Body of pancreas (tissue), 4 donors: Measurements from ENCODE around the gene SERPINA6. TPM values are rescaled to one million over a fixed set of nuclear protein-coding genes. Genes with fewer than 3 reads are reported as not detected.

Source experiments
- ATAC-seq: fragments of 150-250 bp; one replicate; pipeline ENCODE4 v1.9.1; 2016
- DNase-seq, 4 donors: peaks; one replicate each; pipeline ENCODE4 v3.0.0-alpha.2; 2019
- H3K27ac ChIP-seq, 4 donors: fragments of 200-600 bp; sonication (generic); 1 replicate in 3 of 4; 2 replicates in 1 of 4; pipeline versions ENCODE4 v1.5.1 to v1.6.1; 2016 to 2019; ENCODE audit warnings: mild to moderate bottlenecking in 1 of 4, mixed read lengths in 1 of 4, moderate library complexity in 1 of 4
- H3K27me3 ChIP-seq, 2 donors: fragments of 200-600 bp; sonication (generic); one replicate each; pipeline ENCODE4 v1.6.0; 2016; ENCODE audit warnings: mild to moderate bottlenecking in 1 of 2
- H3K36me3 ChIP-seq, 2 donors: fragments of 200-600 bp; sonication (generic); replicated peaks in 1 of 2; 2 replicates each; pipeline ENCODE4 v1.5.1; 2016; ENCODE audit warnings: low read depth in 2 of 2; ENCODE audit not compliant: insufficient read depth in 1 of 2
- H3K4me1 ChIP-seq: fragments of 200-600 bp; sonication (generic); one replicate; pipeline ENCODE4 v1.6.0; 2016
- H3K4me3 ChIP-seq, 2 donors: fragments of 200-600 bp; sonication (generic); 1 replicate in 1 of 2; 2 replicates in 1 of 2; pipeline ENCODE4 v1.5.1; 2016 to 2019
- H3K9me3 ChIP-seq, 3 donors: fragments of 200-600 bp; sonication (generic); 1 replicate in 2 of 3; 2 replicates in 1 of 3; pipeline ENCODE4 v1.5.1; 2016
- POLR2A ChIP-seq, 3 donors: fragments of 450-650 bp; IDR thresholded peaks; one replicate each; pipeline ENCODE4 v1.6.1; 2016; ENCODE audit warnings: antibody characterized with exemption in 3 of 3, mild to moderate bottlenecking in 2 of 3
- WGBS, 2 donors: methylation state at CpG; one replicate each; pipeline ENCODE4 v1.1.5; 2017; 5-methylcytosine and 5-hydroxymethylcytosine counted together
- intact Hi-C: fragments of 100-400 bp; cut with DNase I; formaldehyde crosslinking; loops from one replicate; pipeline ENCODE4 v1.15.1; 2023
- total RNA-seq, 2 donors: library from RNA; depleted of rRNA; stranded (reverse); fragments of >200 nt; gene quantifications; one replicate each; pipeline ENCODE4 v1.1.0, GENCODE V29; 2016
- TF ChIP-seq, protein P1 (sequence below), 7 experiments: fragments of 450-650 bp in 4 of 7; fragments of 200-600 bp in 3 of 7; sonication (generic) in 3 of 7; IDR thresholded peaks; one replicate each; pipeline ENCODE4 v1.5.1; 2016 to 2019; ENCODE audit warnings: antibody characterized with exemption in 7 of 7

SERPINA6 gene
- total RNA-seq, 2 donors from 2014 or later: 6.5 to 10.9 TPM

DNA sequence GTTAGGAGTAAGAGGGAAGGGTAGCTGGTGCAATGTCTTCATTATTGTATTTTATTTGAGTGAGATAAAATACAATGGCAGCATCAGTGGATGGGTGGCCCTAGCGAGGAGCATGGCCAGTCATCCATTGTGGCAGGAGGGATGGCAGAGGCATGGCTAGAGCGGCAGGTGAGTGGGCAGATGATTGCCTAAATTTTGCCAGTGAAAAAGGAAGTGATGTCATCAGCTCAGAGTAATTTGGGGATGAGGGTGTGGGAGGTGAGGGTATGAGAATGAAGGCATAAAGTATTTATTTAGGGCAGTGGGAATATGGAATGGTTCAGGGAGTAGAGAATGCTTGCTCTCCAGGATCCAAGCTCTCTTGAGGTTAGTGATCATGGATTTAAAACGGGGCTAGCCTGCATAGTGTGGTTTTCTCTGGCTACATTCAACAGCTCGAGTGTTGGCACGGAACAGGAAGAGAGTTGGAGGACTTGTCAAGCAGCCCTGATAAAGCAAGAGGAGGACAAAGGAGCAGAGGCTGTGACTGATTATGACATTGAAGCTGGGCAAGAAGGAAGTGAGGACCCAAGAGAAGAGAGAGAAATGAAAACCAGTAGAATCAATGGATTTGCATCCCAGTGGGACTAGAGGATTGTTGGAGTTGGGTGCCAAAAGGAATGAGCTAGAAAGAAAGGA lies 18.7 kb upstream of the SERPINA6 start:
- Histone ChIP-seq H3K36me3 (no peaks in the 10 kb centered on the region), H3K4me1 (peaks cover 13% of the 10 kb centered on the region), H3K4me3 (no peak overlapping the region), H3K9me3 (no peaks in the 10 kb centered on the region), H3K27me3 (no peaks in the 10 kb centered on the region), H3K27ac (peak overlapping the region; percentile 1 to 71 (median 22))
- ATAC-seq (peak; percentile 21), DNase-seq (no peak)
- intact Hi-C loops: no loop called here
- WGBS, 2 donors: 31 to 43% methylated on average over 5 of the region's 5 CpGs
- no peak for TF ChIP-seq POLR2A (IDR thresholded peaks at IDR 0.05)
- TF ChIP-seq, protein P1, sequence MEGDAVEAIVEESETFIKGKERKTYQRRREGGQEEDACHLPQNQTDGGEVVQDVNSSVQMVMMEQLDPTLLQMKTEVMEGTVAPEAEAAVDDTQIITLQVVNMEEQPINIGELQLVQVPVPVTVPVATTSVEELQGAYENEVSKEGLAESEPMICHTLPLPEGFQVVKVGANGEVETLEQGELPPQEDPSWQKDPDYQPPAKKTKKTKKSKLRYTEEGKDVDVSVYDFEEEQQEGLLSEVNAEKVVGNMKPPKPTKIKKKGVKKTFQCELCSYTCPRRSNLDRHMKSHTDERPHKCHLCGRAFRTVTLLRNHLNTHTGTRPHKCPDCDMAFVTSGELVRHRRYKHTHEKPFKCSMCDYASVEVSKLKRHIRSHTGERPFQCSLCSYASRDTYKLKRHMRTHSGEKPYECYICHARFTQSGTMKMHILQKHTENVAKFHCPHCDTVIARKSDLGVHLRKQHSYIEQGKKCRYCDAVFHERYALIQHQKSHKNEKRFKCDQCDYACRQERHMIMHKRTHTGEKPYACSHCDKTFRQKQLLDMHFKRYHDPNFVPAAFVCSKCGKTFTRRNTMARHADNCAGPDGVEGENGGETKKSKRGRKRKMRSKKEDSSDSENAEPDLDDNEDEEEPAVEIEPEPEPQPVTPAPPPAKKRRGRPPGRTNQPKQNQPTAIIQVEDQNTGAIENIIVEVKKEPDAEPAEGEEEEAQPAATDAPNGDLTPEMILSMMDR (IDR thresholded peaks at IDR 0.05): no peak

DNA sequence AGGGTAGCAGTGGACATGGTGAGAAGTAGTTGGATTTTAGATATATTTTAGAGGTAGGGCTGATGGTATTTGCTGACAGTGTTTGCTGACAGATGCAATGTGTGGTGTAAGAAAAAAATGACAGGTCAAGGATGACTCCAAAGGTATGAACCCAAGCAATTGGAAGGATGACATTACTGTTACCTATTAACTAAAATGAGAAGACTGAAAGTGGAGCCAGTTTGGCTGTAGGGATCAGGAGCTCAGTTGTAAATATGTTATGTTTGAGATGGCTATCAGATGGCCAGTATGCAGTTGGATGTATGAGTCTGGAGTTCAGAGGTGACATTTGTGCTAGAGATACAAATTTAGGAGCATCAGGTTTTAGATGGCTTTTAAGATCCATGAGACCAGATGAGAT lies 17.4 kb upstream of the SERPINA6 start:
- Histone ChIP-seq H3K9me3 (no peaks in the 10 kb centered on the region), H3K36me3 (no peaks in the 10 kb centered on the region), H3K4me3 (no peak overlapping the region), H3K4me1 (peaks cover 13% of the 10 kb centered on the region), H3K27ac (no peak overlapping the region), H3K27me3 (no peaks in the 10 kb centered on the region)
- intact Hi-C loops: no loop called here
- ATAC-seq (no peak), DNase-seq (no peak)
- TF ChIP-seq, protein P1 (IDR thresholded peaks at IDR 0.05): no peak
- TF ChIP-seq POLR2A (IDR thresholded peaks at IDR 0.05): no peak

DNA sequence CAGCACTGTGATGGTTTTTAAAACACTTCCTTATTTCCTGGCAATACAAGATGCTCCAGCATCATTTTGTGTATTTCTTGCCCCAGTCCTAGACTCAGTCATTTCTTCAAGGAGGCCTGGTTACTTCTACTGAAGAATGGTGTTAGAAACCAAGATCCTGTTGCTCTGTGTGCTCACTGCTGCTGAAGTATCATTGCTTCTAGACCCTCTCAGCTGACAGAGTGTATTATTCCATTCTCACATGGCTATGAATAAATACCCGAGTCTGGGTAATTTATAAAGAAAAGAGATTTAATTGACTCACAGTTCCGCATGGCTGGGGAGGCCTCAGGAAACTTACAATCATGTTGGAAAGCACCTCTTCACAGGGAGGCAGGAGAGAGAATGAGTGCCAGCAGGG lies 14.9 kb upstream of the SERPINA6 start:
- H3K4me3 ChIP-seq: no peak overlapping the region
- no peaks in the 10 kb centered on the region for H3K36me3 ChIP-seq
- H3K4me1 ChIP-seq: peaks cover 13% of the 10 kb centered on the region
- ATAC-seq (no peak), DNase-seq (no peak)
- H3K27me3 ChIP-seq: no peaks in the 10 kb centered on the region
- TF ChIP-seq POLR2A (IDR thresholded peaks at IDR 0.05): no peak
- TF ChIP-seq, protein P1 (IDR thresholded peaks at IDR 0.05): no peak
- 71 to 75% methylated on average over 2 of the region's 2 CpGs for WGBS, 2 donors
- no peaks in the 10 kb centered on the region for H3K9me3 ChIP-seq
- intact Hi-C loops: no loop called here
- H3K27ac ChIP-seq: no peak overlapping the region

DNA sequence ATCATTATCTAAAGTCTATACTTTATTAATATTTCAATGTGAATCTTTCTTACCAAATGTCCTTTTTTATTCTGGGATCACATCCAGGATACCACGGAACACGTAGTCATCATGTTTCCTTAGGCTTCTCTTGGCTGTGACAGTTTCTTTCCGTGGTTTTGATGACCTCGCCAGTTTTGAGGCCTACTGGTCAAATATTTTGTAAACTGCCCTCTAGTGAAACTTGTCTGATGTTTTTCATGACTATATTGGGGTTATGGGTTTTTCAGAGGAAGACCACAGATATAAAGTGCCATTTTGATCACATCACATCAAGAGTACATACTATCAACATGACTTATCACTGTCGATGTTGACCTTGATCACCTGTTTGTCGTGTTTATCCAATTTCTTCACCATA lies 14.1 kb upstream of the SERPINA6 start:
- no peaks in the 10 kb centered on the region for H3K27me3 ChIP-seq
- no peak overlapping the region for H3K4me3 ChIP-seq
- TF ChIP-seq, protein P1 (IDR thresholded peaks at IDR 0.05): no peak
- no peak for DNase-seq
- H3K36me3 ChIP-seq: no peaks in the 10 kb centered on the region
- H3K9me3 ChIP-seq: no peaks in the 10 kb centered on the region
- 83 to 87% methylated on average over 6 of the region's 6 CpGs for WGBS, 2 donors
- peaks cover 7% of the 10 kb centered on the region for H3K4me1 ChIP-seq
- intact Hi-C loops: no loop called here
- H3K27ac ChIP-seq: no peak overlapping the region
- no peak for ATAC-seq

DNA sequence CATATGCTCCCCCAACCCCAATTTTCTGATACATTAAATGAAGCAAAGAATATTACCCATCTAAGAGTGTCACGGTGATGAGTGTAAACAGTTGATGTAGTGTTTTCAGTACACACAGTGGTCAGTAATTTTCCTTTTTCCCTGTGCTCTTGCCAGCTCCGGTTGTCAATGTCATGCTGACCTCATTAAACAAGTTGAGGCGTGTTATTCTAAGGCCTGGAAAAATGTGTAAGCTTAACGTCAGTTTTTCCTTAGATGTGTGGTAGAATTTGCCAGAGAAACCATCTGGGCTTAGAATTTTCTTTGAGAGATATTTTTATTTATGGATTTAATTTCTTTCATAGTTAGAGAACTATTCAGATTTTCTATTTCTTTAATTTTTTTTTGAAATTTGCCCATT lies 11.7 kb upstream of the SERPINA6 start:
- WGBS, 2 donors: 41 to 46% methylated on average over 4 of the region's 4 CpGs
- TF ChIP-seq, protein P1 (IDR thresholded peaks at IDR 0.05): no peak
- TF ChIP-seq POLR2A (IDR thresholded peaks at IDR 0.05): no peak
- Histone ChIP-seq H3K9me3 (no peaks in the 10 kb centered on the region), H3K4me3 (no peak overlapping the region), H3K27me3 (no peaks in the 10 kb centered on the region), H3K27ac (no peak overlapping the region), H3K4me1 (no peaks in the 10 kb centered on the region), H3K36me3 (no peaks in the 10 kb centered on the region)
- ATAC-seq (no peak), DNase-seq (no peak)
- intact Hi-C loops: no loop called here
